GM12801 (cell line): ENCODE measurements around the gene GAD1.

Experiments
- CTCF ChIP-seq: IDR thresholded peaks from one replicate; pipeline ENCODE4 v1.5.1; 2011; ENCODE audit warnings: control low read depth; ENCODE audit not compliant: insufficient read length; ENCODE audit errors: extremely low read depth

The GAD1 gene

GRCh38 chr2:170824526-170825015 lies 7.9 kb downstream of the GAD1 start:
- no peak for TF ChIP-seq CTCF

GRCh38 chr2:170827841-170828532 lies 11.3 kb downstream of the GAD1 start:
- no peak for TF ChIP-seq CTCF

GRCh38 chr2:170828533-170828916 lies 11.8 kb downstream of the GAD1 start:
- TF ChIP-seq CTCF = no peak

- TF ChIP-seq CTCF = no peak
These were observed 12.3 kb downstream of the GAD1 start for GRCh38 chr2:170829036-170829435.

- no peak for TF ChIP-seq CTCF
These were observed 13.5 kb downstream of the GAD1 start for GRCh38 chr2:170830166-170830565.

- no peak for TF ChIP-seq CTCF
These were observed 14.4 kb downstream of the GAD1 start for GRCh38 chr2:170831115-170831514.

GRCh38 chr2:170836027-170836426 lies 19.3 kb downstream of the GAD1 start:
- no peak for TF ChIP-seq CTCF
